NCI-H748 (cell line): ENCODE measurements around the gene COMMD4.
"Not testable (repeated sequence)": the region's sequence is repeated elsewhere in the genome, so short reads cannot be mapped to it uniquely, and the experiment has no call there.

Source experiments
- DNase-seq: peaks from one replicate; lab custom pipeline; 2025; ENCODE audit not compliant: unreplicated experiment; lab: John Stamatoyannopoulos, UW

The COMMD4 gene

GRCh38 chr15:75332093-75332492 is 3.8 kb upstream of the COMMD4 start:
- DNase-seq = not testable (repeated sequence)

GRCh38 chr15:75333654-75334419 is 2.0 kb upstream of the COMMD4 start:
- DNase-seq = not testable (repeated sequence)

GRCh38 chr15:75335313-75335704 is 554 bp upstream of the COMMD4 start:
- no peak for DNase-seq

- DNase-seq = no peak
Observed at GRCh38 chr15:75338661-75339240, 2.9 kb downstream of the COMMD4 start.

- no peak for DNase-seq
Observed at GRCh38 chr15:75339531-75340240, 3.8 kb downstream of the COMMD4 start.

- no peak for DNase-seq
Observed at GRCh38 chr15:75342221-75342620, 6.4 kb downstream of the COMMD4 start.

GRCh38 chr15:75343953-75344352 is 8.1 kb downstream of the COMMD4 start:
- not testable (repeated sequence) for DNase-seq

GRCh38 chr15:75346796-75347221 is 10.9 kb downstream of the COMMD4 start, which contains the start of gene NEIL1:
NEIL1 (plus strand) TSS chr15:75347039; CDS start chr15:75348906, 1,867 bp downstream.
- DNase-seq = no peak

- DNase-seq = peak; percentile 46
Observed at GRCh38 chr15:75347222-75348033, 11.6 kb downstream of the COMMD4 start.

- DNase-seq = peak; percentile 6
Observed at GRCh38 chr15:75348034-75348561, 12.2 kb downstream of the COMMD4 start.

- peak; percentile 20 for DNase-seq
Observed at GRCh38 chr15:75348562-75349350, 12.9 kb downstream of the COMMD4 start.

GRCh38 chr15:75349351-75349669 is 13.4 kb downstream of the COMMD4 start:
- DNase-seq = not testable (repeated sequence)

GRCh38 chr15:75349851-75350588 is 14.2 kb downstream of the COMMD4 start:
- DNase-seq = no peak

- no peak for DNase-seq
Observed at GRCh38 chr15:75350601-75351361, 14.9 kb downstream of the COMMD4 start.

GRCh38 chr15:75352186-75353080 is 16.6 kb downstream of the COMMD4 start:
- DNase-seq = no peak

GRCh38 chr15:75353604-75354003 is 17.7 kb downstream of the COMMD4 start:
- no peak for DNase-seq

- no peak for DNase-seq
Observed at GRCh38 chr15:75354454-75354853, 18.6 kb downstream of the COMMD4 start.

- DNase-seq = no peak
Observed at GRCh38 chr15:75355369-75355768, 19.5 kb downstream of the COMMD4 start.
